Fibroblast of upper back skin (primary cell): ENCODE data around the gene RC3H2.
"Not testable (repeated sequence)": the region's sequence is repeated elsewhere in the genome, so short reads cannot be mapped to it uniquely, and the experiment has no call there.

ENCODE experiments used
- DNase-seq: peaks from one replicate; pipeline ENCODE4 v3.0.0-alpha.2; 2013

RC3H2 gene

GRCh38 chr9:122923947-122924346 lies 18.8 kb upstream of the RC3H2 start:
- DNase-seq, result no peak

DNA sequence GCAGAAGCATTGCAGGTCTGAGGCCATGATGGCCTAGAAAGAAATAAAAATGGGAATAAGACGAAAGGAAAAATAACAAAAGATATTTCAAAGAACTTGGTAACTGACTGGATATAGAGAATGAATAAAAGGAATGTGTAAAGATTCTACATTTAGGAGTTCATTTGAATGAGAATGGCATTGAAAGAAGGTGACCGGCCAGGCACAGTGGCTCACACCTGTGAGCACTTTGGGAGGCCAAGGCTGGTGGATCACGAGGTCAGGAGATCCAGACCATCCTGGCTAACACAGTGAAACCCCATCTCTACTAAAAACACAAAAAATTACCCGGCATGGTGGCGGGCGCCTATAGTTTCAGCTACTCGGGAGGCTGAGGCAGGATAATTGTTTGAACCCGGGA lies 17.6 kb upstream of the RC3H2 start:
- DNase-seq, result no peak

DNA sequence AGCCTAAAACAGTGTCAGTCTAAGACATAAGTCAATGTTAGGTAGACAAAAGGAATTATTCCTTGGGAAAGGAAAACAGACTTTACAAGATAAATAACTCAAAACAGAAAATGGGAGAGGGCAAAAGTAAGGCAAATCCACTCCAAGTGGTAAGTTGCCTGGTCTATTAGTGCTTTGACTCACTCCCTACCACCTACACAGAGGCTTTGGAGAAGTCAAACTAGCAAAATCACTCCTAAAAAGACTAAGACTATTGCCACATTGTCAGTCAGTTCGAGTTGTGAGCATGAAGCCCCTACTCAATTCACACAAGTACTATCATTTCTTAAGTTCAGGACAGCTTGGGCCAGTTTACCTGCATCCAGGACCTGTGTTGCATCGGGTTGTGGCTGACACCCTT lies 13.2 kb upstream of the RC3H2 start:
- no peak for DNase-seq

- DNase-seq, result peak; percentile 88
Observed at GRCh38 chr9:122912964-122913673, 8.0 kb upstream of the RC3H2 start, which contains the start of gene ZBTB6. Gene ZBTB6 (minus strand): TSS chr9:122913323. CDS start chr9:122912072, 1,251 bp downstream.

DNA sequence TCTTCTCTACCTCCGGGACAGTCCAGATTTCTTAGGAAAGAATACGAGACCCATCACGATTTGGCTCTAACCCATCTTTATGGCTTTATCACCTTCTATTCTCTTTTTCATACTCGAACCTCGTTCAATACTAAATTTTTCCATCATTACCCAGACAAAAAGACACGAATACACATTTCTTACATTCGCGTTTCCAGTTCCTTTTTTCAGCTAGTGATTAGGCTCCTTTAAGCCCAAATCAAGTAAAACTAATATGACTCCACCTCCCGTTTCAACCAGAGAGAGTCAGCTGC lies 7.5 kb upstream of the RC3H2 start:
- no peak for DNase-seq

GRCh38 chr9:122906122-122906521 lies 963 bp upstream of the RC3H2 start:
- DNase-seq, result not testable (repeated sequence)

GRCh38 chr9:122904466-122904822 lies 715 bp downstream of the RC3H2 start:
- DNase-seq, result peak; percentile 14

DNA sequence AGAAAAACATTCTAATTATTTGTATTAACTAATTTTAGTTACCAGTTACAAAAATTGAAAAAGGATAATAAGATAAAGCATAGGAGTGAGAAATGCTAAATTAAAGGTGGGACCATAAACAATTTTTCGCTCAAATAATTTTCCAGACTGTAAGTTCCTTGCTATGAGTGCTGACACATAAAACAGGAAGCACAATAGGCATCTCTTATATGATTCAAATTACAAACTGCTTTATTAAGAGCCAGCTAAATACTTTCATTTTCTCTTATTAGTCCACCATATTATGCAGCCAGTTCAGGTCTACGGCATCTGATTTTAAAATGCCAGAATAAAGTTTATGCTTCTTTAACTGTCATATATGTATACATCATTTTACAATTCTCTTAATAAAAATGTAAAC lies 4.4 kb downstream of the RC3H2 start:
- peak; percentile 13 for DNase-seq

GRCh38 chr9:122897969-122898368 lies 7.2 kb downstream of the RC3H2 start:
- DNase-seq, result no peak

DNA sequence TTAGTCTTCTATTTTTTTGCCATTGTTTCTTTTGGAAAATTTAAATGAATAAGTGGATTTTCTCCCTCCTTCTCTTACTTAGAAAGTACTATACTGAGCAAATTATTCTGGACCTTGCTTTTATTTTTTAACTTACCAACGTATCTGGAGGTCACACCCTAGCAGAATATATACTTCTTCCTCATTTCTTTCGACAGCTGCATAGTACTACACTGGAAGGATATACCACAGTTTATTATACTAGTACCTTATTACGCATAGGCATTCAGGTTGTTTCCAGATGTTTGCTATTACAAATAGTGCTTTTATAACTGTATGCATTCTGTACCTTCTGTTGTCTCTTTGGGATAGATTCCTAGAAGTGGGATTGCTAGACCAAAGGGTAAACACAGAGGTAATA lies 16.7 kb downstream of the RC3H2 start:
- DNase-seq, result no peak

DNA sequence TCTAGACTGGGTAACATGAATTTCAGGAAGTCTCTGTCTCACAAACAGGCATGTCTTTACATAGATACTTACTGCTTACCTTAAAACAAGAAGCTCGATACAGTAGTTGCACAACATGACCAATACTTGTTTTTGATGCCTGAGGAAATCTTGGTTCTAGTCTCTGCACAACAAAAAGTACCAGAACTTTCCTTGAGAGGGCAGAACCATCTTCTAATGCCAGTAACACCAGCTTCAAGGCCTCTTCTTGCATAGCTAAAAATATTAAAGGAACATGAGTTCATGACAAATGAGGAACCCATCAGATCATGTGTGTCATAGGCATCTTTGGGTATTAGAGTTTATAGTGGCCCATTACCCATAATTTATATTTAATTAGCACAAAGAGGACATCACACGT lies 22.0 kb downstream of the RC3H2 start:
- DNase-seq, result no peak

- DNase-seq, result no peak
Observed at GRCh38 chr9:122879443-122879842, 25.7 kb downstream of the RC3H2 start.

- no peak for DNase-seq
Observed at GRCh38 chr9:122875523-122875922, 29.6 kb downstream of the RC3H2 start.

DNA sequence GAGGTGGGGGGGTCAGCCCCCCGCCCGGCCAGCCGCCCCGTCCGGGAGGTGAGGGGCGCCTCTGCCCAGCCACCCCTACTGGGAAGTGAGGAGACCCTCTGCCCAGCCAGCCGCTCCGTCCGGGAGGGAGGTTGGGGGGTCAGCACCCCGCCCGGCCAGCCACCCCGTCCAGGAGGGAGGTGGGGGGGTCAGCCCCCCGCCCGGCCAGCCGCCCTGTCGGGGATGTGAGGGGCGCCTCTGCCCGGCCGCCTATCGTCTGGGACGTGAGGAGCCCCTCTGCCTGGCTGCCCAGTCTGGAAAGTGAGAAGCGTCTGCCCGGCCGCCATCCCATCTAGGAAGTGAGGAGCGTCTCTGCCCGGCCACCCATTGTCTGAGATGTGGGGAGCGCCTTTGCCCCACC lies 37.9 kb downstream of the RC3H2 start:
- DNase-seq, result not testable (repeated sequence)

DNA sequence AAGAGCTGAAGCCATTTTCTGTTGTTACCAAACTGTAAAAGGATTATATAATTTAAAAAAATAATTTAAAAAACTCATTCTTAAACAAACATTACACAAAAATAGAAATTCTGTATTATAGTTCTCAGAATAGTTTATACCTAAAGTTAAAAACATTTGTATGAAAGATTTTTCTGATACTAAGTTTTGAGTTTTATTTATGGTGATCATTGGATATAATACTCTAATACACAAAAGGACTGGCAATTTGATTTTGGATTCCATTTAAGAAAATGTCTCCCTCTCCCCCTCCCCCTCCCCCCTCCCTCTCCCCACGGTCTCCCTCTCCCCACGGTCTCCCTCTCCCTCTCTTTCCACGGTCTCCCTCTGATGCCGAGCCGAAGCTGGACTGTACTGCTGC lies 39.1 kb downstream of the RC3H2 start:
- DNase-seq, result no peak

- no peak for DNase-seq
Observed at GRCh38 chr9:122865300-122865699, 39.9 kb downstream of the RC3H2 start.

DNA sequence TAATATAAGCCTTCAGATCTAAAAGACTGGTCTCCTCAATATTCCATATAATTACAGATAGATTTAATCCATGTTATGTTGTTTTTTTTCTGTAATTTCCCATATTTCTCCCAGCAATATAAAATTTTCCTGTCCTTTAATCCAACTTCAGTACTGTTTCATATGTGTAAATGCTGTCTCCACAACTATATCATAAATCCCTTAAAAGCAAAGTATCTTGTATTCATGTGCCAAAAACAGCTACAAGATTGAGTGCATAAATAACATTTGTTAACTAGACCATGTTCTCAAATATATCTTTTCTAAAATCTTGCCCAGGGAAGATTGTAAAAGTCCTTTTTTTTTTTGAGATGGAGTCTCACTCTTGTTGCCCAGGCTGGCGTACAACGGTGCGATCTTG lies 41.8 kb downstream of the RC3H2 start:
- no peak for DNase-seq

- DNase-seq, result no peak
Observed at GRCh38 chr9:122860319-122861142, 44.6 kb downstream of the RC3H2 start.

DNA sequence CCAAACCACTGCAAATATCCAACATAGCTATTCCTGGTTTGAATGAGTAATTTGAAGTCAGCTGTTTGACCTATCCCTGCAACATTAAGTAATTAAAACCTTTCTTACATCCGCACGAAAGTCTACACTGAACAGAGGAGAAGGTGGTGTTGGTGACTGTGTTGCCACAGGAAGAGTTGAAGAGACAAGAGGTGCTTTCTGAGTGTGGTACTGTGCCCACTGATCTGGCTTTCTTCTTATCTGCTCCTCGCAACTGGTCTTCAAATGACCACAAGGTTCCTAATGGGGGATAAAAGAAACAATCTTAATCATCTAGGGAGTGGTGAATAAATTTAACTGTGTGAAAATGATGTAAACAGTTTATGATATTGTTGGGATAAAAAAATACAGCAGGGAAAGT lies 47.3 kb downstream of the RC3H2 start:
- no peak for DNase-seq

- DNase-seq, result not testable (repeated sequence)
Observed at GRCh38 chr9:122852085-122852786, 52.9 kb downstream of the RC3H2 start.

DNA sequence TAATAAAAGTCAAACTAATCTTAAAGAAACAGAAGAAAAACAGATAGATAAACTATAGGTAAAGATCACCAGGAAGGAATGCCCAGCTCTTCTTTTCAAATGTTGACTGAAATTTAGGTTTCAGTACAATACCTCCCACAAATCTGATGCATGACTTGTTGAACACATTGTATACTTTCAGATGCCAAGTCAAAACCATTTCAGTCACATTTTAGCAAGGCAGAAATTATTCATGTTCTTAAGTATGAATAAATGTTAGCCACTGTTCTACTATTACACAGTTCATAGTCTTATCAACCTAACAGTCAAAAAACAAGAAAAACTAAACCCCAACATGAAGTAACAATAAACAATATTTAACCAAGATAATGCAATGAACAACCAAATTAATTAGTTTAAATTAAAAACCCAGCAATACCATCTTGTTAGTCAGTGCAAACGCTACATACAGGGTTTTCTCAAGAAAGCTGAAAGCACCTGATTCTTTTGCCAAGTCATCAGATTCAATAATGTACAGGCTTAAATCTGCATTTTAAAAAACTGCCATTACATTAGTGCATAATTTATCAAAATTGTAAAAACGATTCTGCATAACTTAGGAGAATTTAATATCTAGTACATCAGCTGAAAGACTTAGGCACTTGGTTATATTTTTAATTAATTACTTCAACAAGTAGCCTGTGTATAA lies 56.8 kb downstream of the RC3H2 start:
- DNase-seq, result no peak

DNA sequence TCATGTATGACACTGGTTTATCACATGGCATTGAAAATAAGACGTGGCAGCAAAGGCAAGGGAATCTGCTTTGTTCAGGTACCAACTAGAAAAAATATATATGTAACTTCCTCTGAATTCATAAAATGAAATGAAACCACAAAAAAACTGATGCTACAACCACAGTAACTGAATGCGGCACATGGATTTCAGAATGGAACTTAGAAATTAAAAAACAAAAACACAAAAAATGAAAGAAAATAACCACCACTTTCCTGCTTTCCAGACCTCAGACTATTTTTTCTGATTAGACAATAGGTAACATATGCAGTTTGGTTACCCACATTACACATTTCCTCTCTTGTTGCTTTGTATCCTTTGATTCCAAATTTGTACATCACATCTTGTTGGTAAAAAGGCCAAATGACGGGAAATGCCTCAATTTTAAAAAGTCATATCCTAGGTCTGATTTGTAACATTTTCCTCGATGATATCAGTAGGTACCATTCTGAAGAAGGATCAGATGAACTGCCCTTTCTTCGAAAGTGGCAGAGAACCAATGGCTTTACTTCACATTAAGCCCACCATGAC lies 58.7 kb downstream of the RC3H2 start:
- DNase-seq, result no peak

DNA sequence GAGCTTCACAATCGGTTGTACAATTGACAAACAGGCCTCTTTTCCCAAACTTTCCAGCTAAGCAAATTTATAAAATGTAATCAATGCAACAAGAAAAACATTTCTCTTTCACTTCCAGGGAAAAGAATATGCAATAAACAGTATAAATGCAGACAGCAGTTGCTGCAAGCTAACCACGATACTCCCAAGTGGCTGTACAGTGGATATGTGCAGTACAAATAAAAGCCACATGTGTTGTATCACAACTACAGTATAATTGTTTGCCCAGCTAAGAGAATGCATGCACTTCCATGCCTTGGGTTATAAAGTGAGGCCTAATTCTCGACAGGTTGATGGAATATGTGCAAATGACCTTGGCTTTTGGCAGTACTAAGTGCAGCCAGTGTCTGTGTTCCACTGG lies 60.0 kb downstream of the RC3H2 start:
- DNase-seq, result no peak
